NCI-H2029 treated with DMSO at 0.1 percent for 48 hours (cell line): Measurements from ENCODE around the gene SNX25.

Experiments
- DNase-seq: peaks from one replicate; lab custom pipeline; 2025; lab: John Stamatoyannopoulos, UW

SNX25 gene

DNA sequence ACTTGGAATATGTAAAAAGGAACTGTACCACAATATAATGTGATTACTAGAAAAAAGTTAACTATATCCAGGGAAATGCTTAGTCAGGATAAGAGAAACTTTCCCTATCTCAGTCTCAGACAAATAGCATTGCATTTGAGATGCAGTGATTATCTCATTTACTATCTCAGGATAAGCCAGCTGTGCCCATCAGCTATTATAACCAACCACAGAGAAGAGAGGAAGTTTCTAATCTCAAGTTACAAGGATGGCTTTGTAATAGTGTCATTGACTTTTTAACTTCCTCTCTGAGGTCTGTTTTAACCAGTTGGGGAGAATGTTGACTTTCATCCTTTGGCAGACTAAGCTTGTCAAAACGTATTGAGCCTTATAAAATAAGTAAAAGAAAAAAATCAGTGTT is 56.5 kb downstream of the SNX25 start:
- DNase-seq = no peak

- DNase-seq = no peak
These were observed 59.9 kb downstream of the SNX25 start for GRCh38 chr4:185269286-185269685.

- no peak for DNase-seq
These were observed 60.6 kb downstream of the SNX25 start for GRCh38 chr4:185270037-185270436.

DNA sequence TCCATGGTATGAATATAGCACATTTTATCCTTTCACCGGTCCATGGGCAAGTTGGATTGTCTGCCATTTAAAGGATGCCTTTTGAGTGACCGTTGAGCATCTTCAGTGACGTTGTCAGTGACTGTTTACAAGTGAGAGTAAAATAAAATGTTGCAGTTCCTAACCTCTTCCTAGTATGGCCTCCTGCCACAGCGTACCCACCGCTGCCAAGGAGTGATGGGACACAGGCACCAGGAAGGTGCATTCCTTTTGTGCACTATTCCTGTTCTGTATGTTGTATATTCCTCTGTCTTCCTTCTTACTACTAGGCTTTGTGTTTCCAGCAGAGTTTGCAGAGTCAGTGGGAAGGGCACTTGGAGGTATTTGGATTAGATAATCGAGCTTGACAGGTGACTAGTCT is 61.5 kb downstream of the SNX25 start:
- DNase-seq = no peak

- no peak for DNase-seq
These were observed 62.8 kb downstream of the SNX25 start for GRCh38 chr4:185272245-185272644.

- no peak for DNase-seq
These were observed 66.1 kb downstream of the SNX25 start for GRCh38 chr4:185275501-185275900.

DNA sequence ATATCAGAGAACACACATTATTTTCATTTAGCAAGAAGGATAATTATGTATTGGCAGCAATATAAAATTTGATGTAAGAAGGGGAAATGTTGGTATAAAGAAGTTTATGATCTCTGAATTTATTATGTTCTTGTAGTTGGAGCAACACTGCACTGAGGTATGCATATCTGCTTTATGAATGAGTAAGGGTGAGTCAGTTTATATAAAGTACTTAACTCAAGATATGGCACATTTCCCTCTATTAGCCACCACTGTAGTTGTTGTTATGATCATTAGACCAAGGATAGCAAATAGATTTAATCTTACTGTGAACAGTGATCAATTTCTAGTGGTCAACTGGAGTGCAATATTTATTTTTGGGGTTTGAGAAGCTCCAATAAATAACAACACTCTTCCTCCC is 66.6 kb downstream of the SNX25 start:
- DNase-seq = no peak

DNA sequence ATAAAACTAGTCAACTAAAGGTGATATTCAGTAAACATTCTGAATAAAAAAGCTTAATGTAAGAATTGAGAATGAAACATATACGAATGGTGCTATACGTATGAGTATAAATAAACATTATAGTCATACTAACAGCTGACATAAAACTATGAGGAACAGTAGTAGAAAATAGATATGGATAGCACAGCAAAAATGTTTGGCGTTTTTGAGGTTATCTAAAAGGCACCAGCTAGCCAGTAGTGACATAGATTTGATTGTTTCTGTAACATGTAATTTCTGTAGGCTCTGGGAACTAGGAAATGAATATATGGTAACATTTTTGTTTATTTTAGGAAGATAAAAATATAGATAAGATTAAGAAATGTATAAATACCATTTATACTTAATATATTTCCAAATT is 69.3 kb downstream of the SNX25 start:
- DNase-seq = no peak

GRCh38 chr4:185280608-185281007 is 71.2 kb downstream of the SNX25 start:
- DNase-seq = no peak

DNA sequence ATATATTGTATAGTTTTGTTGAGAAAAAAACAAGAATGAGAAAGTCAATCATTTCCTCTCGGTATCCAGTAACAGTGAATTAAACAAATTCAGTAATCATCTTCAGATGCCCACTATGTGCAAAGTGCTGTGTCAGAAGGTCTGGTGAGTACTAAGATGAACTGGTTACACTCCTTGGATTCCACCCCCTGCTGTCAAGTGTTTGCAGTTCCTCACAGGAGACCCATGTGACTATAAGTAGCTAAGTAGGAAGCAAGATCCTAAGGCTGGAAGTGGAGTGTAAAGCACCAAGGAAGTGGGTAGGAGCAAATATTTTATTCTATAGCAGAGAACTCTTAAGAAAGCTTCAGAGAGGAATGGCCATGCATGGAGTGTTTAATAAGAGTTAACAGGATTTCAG is 73.6 kb downstream of the SNX25 start:
- no peak for DNase-seq

DNA sequence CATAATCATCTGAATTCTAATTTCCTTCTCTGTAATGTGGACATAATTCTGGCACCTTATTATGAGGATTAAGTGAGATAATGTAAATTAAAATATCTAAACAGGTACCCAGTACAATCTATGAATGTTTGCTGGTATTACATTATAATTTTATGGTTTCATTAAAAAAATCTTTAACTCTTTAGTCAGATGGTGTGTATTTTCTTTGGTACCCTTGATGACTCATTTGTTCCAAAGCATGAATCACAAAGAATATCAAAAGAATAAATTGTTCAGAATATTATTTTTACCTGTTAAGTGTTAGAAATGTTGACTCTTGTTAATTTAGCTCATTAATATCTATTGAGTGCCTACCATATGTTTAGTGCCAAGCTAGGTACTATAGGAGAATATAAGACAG is 74.3 kb downstream of the SNX25 start:
- no peak for DNase-seq

- no peak for DNase-seq
These were observed 76.4 kb downstream of the SNX25 start for GRCh38 chr4:185285632-185286393.

DNA sequence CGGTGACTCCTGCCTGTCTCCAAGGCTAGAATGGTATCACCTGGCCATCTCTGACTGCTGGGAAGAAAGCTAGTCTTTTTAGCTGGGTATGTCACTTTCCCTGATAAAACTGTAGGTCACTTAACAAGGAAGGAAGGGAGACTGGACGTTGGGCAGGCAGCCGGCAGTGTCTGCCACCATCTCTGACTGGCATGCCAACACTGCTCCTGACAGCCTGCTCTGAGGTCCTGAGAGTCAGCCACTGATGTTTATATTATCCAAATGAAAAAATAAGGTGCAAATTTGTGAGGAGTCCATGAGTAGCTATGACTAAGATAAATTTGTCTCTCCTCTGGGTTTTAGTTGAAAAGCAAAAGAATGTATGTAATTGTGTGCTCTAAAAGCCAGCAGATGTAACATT is 77.2 kb downstream of the SNX25 start:
- no peak for DNase-seq

DNA sequence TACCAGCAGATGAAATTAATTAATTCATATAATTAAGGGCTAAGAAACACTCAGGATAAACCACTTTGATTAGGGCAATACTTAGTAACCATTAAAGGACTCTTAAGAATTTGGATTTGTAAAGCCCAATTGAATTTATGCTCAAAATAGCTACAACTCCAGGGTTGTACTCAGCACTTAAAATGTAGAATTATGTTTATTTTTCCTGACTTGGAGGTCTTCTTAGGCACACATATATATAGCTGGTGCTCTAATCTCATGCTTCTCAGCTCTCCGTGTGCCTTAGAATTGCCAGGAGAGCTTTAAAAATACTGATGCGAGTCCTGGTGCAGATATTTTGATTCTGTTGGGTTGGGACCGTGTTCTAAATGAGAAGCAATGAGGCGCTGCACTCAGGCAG is 77.6 kb downstream of the SNX25 start:
- no peak for DNase-seq

DNA sequence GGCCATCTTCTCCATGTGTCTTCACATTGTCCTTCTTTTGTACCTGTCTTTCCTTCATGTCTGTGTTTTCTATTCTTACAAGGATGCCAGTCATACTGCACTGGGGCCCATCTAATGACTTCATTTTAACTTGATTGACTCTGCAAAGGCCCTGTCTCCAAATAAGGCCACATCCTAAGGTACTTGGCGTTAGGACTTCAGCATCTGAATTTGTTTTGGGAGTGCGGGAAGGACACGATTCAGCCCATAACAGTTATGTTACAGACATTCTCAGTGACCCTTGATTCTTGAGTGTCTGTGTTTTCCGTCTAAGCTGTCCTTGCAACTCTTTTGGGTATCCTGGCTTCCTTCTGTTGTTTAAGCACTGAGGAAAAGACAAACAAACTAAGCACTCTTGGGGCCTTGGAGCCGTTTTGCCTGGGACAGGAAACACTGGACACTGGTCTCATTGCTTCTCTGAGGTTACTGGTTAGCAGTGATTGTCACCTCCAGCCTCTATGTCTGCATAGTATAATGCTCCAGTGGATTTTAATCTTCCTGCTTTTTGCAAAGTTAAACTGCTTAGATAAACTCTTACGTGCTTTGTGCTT is 80.7 kb downstream of the SNX25 start:
- DNase-seq = no peak

DNA sequence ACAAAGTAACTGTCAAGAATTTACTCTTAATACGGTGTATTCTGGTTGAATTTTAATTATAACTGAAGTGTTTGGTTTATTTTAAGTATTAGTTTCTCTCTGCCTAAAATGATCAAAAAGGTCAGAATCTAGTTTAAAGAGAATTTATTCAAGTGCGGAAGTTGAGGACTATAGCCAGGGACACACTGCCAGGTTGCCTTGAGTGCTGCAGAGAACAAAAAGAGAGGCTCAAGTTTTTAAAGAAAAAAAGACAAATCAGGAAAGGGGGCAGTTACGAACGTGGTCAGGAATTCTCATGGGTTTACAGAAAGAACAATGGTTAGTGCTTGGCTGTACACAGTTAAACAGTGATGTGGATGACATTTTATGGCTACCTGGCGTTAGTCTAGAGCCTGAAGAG is 81.3 kb downstream of the SNX25 start:
- DNase-seq = no peak

DNA sequence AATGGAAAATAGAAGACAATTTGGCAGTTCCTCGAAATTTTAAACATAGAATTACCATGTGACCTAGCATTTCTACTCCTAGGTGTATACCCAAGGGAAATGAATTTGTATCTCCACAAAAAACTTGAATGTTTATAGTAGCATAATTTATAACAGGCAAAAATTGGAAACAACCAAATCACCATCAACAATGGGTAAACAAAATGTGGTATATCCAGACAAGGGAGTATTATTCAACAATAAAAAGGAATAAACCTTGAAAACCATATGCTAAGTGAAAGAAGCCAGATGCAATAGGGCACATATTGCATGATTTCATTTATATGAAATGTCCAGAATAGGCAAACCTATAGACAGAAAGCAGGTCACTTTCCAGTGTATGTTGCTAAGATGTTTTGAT is 83.8 kb downstream of the SNX25 start:
- no peak for DNase-seq

- DNase-seq = no peak
These were observed 87.5 kb downstream of the SNX25 start for GRCh38 chr4:185296665-185297460.

- no peak for DNase-seq
These were observed 89.5 kb downstream of the SNX25 start for GRCh38 chr4:185298728-185299430.

GRCh38 chr4:185304541-185304940 is 95.1 kb downstream of the SNX25 start:
- DNase-seq = no peak

- no peak for DNase-seq
These were observed 95.7 kb downstream of the SNX25 start for GRCh38 chr4:185304944-185305690.

- no peak for DNase-seq
These were observed 96.6 kb downstream of the SNX25 start for GRCh38 chr4:185305979-185306442.
